BE2C (cell line): Measurements from ENCODE around the gene TASL.
"Not testable (repeated sequence)": the region's sequence is repeated elsewhere in the genome, so short reads cannot be mapped to it uniquely, and the experiment has no call there.

Experiments
- DNase-seq: peaks from one replicate; pipeline ENCODE4 v3.0.0-alpha.2; 2020
- H3K27me3 ChIP-seq: fragments of 250-450 bp; sonication (Bioruptor Pico); 2 replicates; pipeline ENCODE4 v1.5.1; 2020; ENCODE audit warnings: mild to moderate bottlenecking
- H3K36me3 ChIP-seq: fragments of 250-450 bp; sonication (Bioruptor Pico); 2 replicates; pipeline ENCODE4 v1.5.1; 2020; ENCODE audit warnings: mild to moderate bottlenecking
- H3K4me1 ChIP-seq: fragments of 250-450 bp; sonication (Bioruptor Pico); 2 replicates; pipeline ENCODE4 v1.5.1; 2020
- H3K4me3 ChIP-seq: 2 replicates; pipeline ENCODE4 v1.5.1; 2011; ENCODE audit warnings: low read depth, low read length
- H3K9me3 ChIP-seq: fragments of 250-450 bp; sonication (Bioruptor Pico); 2 replicates; pipeline ENCODE4 v1.5.1; 2020
- TF ChIP-seq, protein P1 (sequence below): IDR thresholded peaks from 2 replicates; pipeline ENCODE4 v1.5.1; 2012; ENCODE audit warnings: mild to moderate bottlenecking, low read depth, low read length

The TASL gene

GRCh38 chrX:30618160-30618765 lies 40.7 kb upstream of the TASL start:
- Histone ChIP-seq H3K4me3 (no peak overlapping the region), H3K36me3 (no peaks in the 10 kb centered on the region), H3K27me3 (no peaks in the 10 kb centered on the region), H3K4me1 (no peaks in the 10 kb centered on the region), H3K9me3 (no peaks in the 10 kb centered on the region)
- TF ChIP-seq, protein P1, sequence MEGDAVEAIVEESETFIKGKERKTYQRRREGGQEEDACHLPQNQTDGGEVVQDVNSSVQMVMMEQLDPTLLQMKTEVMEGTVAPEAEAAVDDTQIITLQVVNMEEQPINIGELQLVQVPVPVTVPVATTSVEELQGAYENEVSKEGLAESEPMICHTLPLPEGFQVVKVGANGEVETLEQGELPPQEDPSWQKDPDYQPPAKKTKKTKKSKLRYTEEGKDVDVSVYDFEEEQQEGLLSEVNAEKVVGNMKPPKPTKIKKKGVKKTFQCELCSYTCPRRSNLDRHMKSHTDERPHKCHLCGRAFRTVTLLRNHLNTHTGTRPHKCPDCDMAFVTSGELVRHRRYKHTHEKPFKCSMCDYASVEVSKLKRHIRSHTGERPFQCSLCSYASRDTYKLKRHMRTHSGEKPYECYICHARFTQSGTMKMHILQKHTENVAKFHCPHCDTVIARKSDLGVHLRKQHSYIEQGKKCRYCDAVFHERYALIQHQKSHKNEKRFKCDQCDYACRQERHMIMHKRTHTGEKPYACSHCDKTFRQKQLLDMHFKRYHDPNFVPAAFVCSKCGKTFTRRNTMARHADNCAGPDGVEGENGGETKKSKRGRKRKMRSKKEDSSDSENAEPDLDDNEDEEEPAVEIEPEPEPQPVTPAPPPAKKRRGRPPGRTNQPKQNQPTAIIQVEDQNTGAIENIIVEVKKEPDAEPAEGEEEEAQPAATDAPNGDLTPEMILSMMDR, result no peak
- DNase-seq, result no peak

- no peak for DNase-seq
- Histone ChIP-seq H3K4me3 (no peak overlapping the region), H3K9me3 (no peaks in the 10 kb centered on the region), H3K27me3 (no peaks in the 10 kb centered on the region), H3K4me1 (no peaks in the 10 kb centered on the region), H3K36me3 (no peaks in the 10 kb centered on the region)
- TF ChIP-seq, protein P1, result no peak
These were observed 37.7 kb upstream of the TASL start for GRCh38 chrX:30615229-30615628.

DNA sequence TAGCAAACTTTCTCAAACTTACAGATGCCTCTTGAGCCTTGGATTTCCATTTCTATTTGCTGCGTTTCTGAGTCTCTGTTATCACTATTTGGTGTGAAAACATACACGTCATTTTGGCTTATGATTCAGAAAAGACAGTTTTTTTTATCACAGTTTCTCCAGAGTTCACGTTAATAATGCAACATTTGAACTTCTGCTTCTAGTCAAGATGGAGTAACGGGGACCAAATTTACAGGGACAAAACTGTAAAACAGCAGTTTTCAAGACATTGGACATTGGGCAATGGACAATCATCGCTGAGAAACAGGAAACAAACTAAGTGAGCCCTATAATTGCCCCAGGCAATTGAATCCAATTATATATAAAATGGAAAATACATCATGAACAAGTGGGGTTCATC lies 36.2 kb upstream of the TASL start:
- no peak overlapping the region for H3K4me3 ChIP-seq

DNA sequence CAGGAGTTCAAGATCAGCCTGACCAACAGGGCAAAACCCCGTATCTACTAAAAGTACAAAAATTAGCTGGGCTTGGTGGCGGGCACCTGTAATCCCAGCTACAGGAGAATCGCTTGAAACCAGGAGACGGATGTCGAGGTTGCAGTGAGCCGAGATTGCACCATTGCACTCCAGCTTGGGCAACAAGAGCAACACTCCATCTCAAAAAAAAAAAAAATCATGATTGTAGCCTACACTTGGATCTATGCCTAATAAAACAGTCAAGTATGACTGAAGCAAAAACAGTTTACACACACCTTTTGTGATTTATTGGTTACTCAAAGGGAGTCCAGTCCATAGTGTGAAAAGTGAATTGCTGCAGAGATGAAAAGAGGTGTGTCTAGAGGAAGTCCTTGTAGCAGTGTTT lies 34.7 kb upstream of the TASL start:
- Histone ChIP-seq H3K27me3 (no peaks in the 10 kb centered on the region), H3K36me3 (no peaks in the 10 kb centered on the region), H3K4me3 (no peak overlapping the region), H3K9me3 (no peaks in the 10 kb centered on the region), H3K4me1 (no peaks in the 10 kb centered on the region)
- TF ChIP-seq, protein P1, result no peak
- no peak for DNase-seq

More for the DNA sequence above, 36.2 kb upstream of the TASL start:
- no peak for DNase-seq
- TF ChIP-seq, protein P1, result no peak
- Histone ChIP-seq H3K27me3 (no peaks in the 10 kb centered on the region), H3K4me1 (no peaks in the 10 kb centered on the region), H3K9me3 (no peaks in the 10 kb centered on the region), H3K36me3 (no peaks in the 10 kb centered on the region)

GRCh38 chrX:30610026-30610425 lies 32.5 kb upstream of the TASL start:
- TF ChIP-seq, protein P1, result no peak
- Histone ChIP-seq H3K36me3 (no peaks in the 10 kb centered on the region), H3K4me3 (no peak overlapping the region), H3K9me3 (no peaks in the 10 kb centered on the region), H3K27me3 (no peaks in the 10 kb centered on the region), H3K4me1 (no peaks in the 10 kb centered on the region)
- DNase-seq, result no peak

- TF ChIP-seq, protein P1, result no peak
- no peak overlapping the region for H3K4me3 ChIP-seq
- no peaks in the 10 kb centered on the region for H3K27me3 ChIP-seq
- H3K9me3 ChIP-seq, result no peaks in the 10 kb centered on the region
- H3K36me3 ChIP-seq, result no peaks in the 10 kb centered on the region
- no peak for DNase-seq
- H3K4me1 ChIP-seq, result no peaks in the 10 kb centered on the region
These were observed 29.6 kb upstream of the TASL start for GRCh38 chrX:30607155-30607554.

DNA sequence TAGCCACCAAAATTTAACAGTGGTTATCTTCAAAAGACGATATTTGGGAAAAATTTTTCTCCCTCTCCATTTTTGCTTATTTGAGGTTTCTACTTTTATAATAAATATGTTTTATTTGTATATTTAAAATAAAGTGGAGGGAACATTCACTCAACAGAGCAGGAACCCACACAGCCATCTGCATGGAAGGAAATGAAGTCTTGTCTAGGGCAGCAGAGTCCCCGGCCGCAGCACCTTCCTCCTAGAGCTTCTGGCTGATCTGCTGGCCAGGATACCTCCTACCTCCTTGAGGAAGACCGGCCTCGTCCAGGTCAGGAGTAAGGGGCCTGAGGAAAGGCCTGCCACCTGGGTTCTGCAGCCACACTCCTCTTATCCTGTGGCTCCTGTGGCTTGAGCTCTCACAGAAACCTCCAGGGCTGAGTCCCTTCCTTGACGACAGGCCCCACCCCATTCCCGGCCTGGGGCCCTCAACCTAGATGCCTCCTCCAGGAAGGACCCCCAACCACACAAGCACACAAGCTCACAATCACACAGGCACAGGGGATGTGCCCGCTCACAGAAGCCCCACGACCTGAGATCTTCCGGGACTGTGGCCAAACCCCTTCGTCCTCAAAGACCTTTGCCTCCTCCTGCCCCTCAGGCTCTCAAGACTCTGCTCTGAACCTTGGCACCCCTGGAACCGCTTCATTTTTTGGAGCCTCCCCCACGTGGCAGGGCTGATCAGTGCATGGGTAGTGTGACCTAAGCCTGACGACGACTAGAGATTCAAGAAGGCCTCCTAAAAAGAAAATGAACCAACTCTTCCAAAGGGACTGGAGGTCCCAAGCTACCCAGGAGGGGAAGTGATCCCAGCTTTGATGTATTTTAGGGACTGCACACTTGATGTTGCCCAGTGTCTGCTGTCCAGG lies 23.0 kb upstream of the TASL start:
- DNase-seq, H3K9me3 ChIP-seq, H3K4me1 ChIP-seq, H3K27me3 ChIP-seq, H3K4me3 ChIP-seq, H3K36me3 ChIP-seq: not testable (repeated sequence)
